GM23338 (cell line): Measurements from ENCODE around the gene GALE. TPM values are rescaled to one million over a fixed set of nuclear protein-coding genes. Genes with fewer than 3 reads are reported as not detected.

Source experiments
- ATAC-seq: fragments of 200-7000 bp; cut with Tn5 transposase; 3 replicates; pipeline ENCODE4 v1.9.1; 2020
- DNase-seq: peaks from one replicate; pipeline ENCODE4 v3.0.0-alpha.2; 2015; ENCODE audit warnings: low spot score
- H2AFZ ChIP-seq: fragments of 200-600 bp; sonication (generic); 2 replicates; pipeline ENCODE4 v1.8.0; 2016; ENCODE audit warnings: antibody characterized with exemption, mild to moderate bottlenecking, moderate library complexity
- H3F3A ChIP-seq: fragments of 200-600 bp; sonication (generic); replicated peaks from 2 replicates; pipeline ENCODE4 v1.8.0; 2017; ENCODE audit warnings: antibody characterized with exemption, mixed run types, low read depth
- H3K27ac ChIP-seq: fragments of 200-600 bp; sonication (generic); 2 replicates; pipeline ENCODE4 v1.6.1; 2016; ENCODE audit warnings: low read depth
- H3K27me3 ChIP-seq: fragments of 200-600 bp; sonication (generic); 2 replicates; pipeline ENCODE4 v1.8.0; 2016; ENCODE audit warnings: mild to moderate bottlenecking, mixed run types, moderate library complexity; ENCODE audit not compliant: insufficient read depth
- H3K36me3 ChIP-seq: fragments of 200-600 bp; sonication (generic); 2 replicates; pipeline ENCODE4 v1.8.0; 2016; ENCODE audit warnings: mild to moderate bottlenecking; ENCODE audit not compliant: insufficient read depth
- H3K4me1 ChIP-seq: fragments of 200-600 bp; sonication (generic); 2 replicates; pipeline ENCODE4 v1.8.0; 2016; ENCODE audit warnings: mild to moderate bottlenecking, moderate library complexity; ENCODE audit not compliant: insufficient read depth
- H3K4me2 ChIP-seq: fragments of 200-600 bp; sonication (generic); 2 replicates; pipeline ENCODE4 v1.7.1; 2017; ENCODE audit warnings: mixed run types
- H3K4me3 ChIP-seq: fragments of 200-600 bp; sonication (generic); 2 replicates; pipeline ENCODE4 v1.6.1; 2016; ENCODE audit warnings: mixed run types
- H3K79me2 ChIP-seq: fragments of 200-600 bp; sonication (generic); replicated peaks from 2 replicates; pipeline ENCODE4 v1.8.0; 2017; ENCODE audit warnings: mild to moderate bottlenecking; ENCODE audit not compliant: insufficient read depth
- H3K9me2 ChIP-seq: fragments of 200-600 bp; sonication (generic); 2 replicates; pipeline ENCODE4 v1.8.0; 2017; ENCODE audit not compliant: insufficient read depth
- H4K20me1 ChIP-seq: fragments of 200-600 bp; sonication (generic); replicated peaks from 2 replicates; pipeline ENCODE4 v1.8.0; 2017; ENCODE audit warnings: mild to moderate bottlenecking; ENCODE audit not compliant: insufficient read depth
- H3K27ac Mint-ChIP-seq: 2 replicates; pipeline ENCODE4 v1.8.0; 2020; ENCODE audit warnings: inconsistent platforms, mild to moderate bottlenecking, moderate library complexity, mixed read lengths
- H3K27me3 Mint-ChIP-seq: 3 replicates; pipeline ENCODE4 v1.8.0; 2022; ENCODE audit warnings: low read depth, mild to moderate bottlenecking, moderate library complexity, mixed read lengths, inconsistent platforms; ENCODE audit not compliant: insufficient read depth, poor library complexity
- H3K36me3 Mint-ChIP-seq: 3 replicates; pipeline ENCODE4 v1.8.0; 2021; ENCODE audit warnings: low read depth, mild to moderate bottlenecking, inconsistent platforms, moderate library complexity, mixed read lengths
- H3K4me1 Mint-ChIP-seq: 3 replicates; pipeline ENCODE4 v1.8.0; 2020; ENCODE audit warnings: mild to moderate bottlenecking, inconsistent platforms, mixed read lengths
- H3K4me3 Mint-ChIP-seq: 3 replicates; pipeline ENCODE4 v1.8.0; 2021; ENCODE audit warnings: moderate library complexity, mild to moderate bottlenecking, inconsistent platforms, mixed read lengths
- H3K9me3 Mint-ChIP-seq: 3 replicates; pipeline ENCODE4 v1.8.0; 2020; ENCODE audit warnings: moderate library complexity, mild to moderate bottlenecking, inconsistent platforms, mixed read lengths
- EZH2 ChIP-seq: fragments of 200-600 bp; sonication (generic); IDR thresholded peaks from one replicate; pipeline ENCODE4 v1.8.0; 2017; ENCODE audit warnings: antibody characterized with exemption, mild to moderate bottlenecking, low read depth; ENCODE audit not compliant: unreplicated experiment
- STAT1 ChIP-seq: IDR thresholded peaks from one replicate; pipeline ENCODE4 v1.6.1; 2016; ENCODE audit warnings: antibody characterized with exemption; ENCODE audit not compliant: unreplicated experiment
- ZNF114 ChIP-seq: fragments of 250-450 bp; sonication (Bioruptor Pico); IDR thresholded peaks from 2 replicates; pipeline ENCODE4 v1.5.0; 2020; ENCODE audit warnings: mild to moderate bottlenecking, moderate library complexity
- polyA plus RNA-seq: library from polyadenylated mRNA; unstranded; fragments of >200 nt; fragmentation: Nextera tagmentation; extraction: Ambion mirVana; gene quantifications from 2 replicates; pipeline ENCODE4 v1.2.1, GENCODE V29; 2016
- total RNA-seq: library from RNA; depleted of rRNA; stranded (reverse); fragments of >200 nt; shearing (Covaris generic); gene quantifications from 2 replicates; pipeline ENCODE4 v1.2.3, GENCODE V29; 2014
- TF ChIP-seq, protein P1 (sequence below): IDR thresholded peaks from one replicate; pipeline ENCODE4 v1.6.1; 2018; ENCODE audit warnings: antibody characterized with exemption; ENCODE audit not compliant: unreplicated experiment
- TF ChIP-seq, protein P2 (sequence below): IDR thresholded peaks from 2 replicates; pipeline ENCODE4 v1.6.1; 2016; ENCODE audit warnings: antibody characterized with exemption
- TF ChIP-seq, protein P3 (sequence below), 2 experiments: fragments of 200-600 bp in 1 of 2; sonication (generic) in 1 of 2; conservative IDR thresholded peaks; 2 replicates each; pipeline versions ENCODE4 v1.5.1 to v1.6.1; 2016 to 2017; ENCODE audit warnings: antibody characterized with exemption in 2 of 2, low read depth in 2 of 2, mild to moderate bottlenecking in 2 of 2, moderate library complexity in 1 of 2

GALE gene
- total and polyA plus RNA-seq, 2 experiments from 2014 or later: 28.1 to 31.7 TPM

DNA sequence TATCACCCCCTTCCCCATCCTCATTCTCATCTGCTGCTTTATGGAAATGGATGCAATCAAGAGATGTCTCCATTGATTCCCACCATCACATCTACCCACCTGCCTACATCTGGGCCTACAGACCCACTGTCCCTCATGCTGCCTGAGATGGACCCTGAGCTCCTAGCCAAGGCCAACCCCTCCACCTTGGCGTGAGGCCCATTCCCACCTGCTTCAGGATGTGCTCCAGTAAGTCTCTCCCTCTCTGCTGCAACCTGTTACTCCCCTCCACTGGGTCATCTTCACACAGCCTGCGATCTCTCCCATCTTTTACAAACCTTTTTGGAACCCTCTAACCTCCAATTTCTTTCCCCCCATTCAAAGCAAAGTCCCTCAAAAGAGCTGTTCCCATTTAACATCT, 4.5 kb upstream of the GALE start:
- no peak overlapping the region for H3K4me3 Mint-ChIP-seq
- Histone ChIP-seq H4K20me1 (no peaks in the 10 kb centered on the region), H3K9me2 (no peaks in the 10 kb centered on the region), H3K27me3 (peaks cover 14% of the 10 kb centered on the region), H3K4me2 (no peak overlapping the region), H3F3A (0 out of 2 replicates have a peak, but pooled peaks cover 5% of the 10 kb centered on the region), H3K4me1 (0 out of 2 replicates have a peak, but pooled peaks cover 3% of the 10 kb centered on the region), H3K27ac (no peak overlapping the region), H3K79me2 (no peaks in the 10 kb centered on the region), H3K36me3 (no peaks in the 10 kb centered on the region), H3K4me3 (no peak overlapping the region), H2AFZ (no peak overlapping the region)
- no peak overlapping the region for H3K27ac Mint-ChIP-seq
- H3K27me3 Mint-ChIP-seq: peaks cover 16% of the 10 kb centered on the region
- H3K9me3 Mint-ChIP-seq: no peaks in the 10 kb centered on the region
- no peak for ATAC-seq
- H3K36me3 Mint-ChIP-seq: no peaks in the 10 kb centered on the region
- TF ChIP-seq, protein P1, sequence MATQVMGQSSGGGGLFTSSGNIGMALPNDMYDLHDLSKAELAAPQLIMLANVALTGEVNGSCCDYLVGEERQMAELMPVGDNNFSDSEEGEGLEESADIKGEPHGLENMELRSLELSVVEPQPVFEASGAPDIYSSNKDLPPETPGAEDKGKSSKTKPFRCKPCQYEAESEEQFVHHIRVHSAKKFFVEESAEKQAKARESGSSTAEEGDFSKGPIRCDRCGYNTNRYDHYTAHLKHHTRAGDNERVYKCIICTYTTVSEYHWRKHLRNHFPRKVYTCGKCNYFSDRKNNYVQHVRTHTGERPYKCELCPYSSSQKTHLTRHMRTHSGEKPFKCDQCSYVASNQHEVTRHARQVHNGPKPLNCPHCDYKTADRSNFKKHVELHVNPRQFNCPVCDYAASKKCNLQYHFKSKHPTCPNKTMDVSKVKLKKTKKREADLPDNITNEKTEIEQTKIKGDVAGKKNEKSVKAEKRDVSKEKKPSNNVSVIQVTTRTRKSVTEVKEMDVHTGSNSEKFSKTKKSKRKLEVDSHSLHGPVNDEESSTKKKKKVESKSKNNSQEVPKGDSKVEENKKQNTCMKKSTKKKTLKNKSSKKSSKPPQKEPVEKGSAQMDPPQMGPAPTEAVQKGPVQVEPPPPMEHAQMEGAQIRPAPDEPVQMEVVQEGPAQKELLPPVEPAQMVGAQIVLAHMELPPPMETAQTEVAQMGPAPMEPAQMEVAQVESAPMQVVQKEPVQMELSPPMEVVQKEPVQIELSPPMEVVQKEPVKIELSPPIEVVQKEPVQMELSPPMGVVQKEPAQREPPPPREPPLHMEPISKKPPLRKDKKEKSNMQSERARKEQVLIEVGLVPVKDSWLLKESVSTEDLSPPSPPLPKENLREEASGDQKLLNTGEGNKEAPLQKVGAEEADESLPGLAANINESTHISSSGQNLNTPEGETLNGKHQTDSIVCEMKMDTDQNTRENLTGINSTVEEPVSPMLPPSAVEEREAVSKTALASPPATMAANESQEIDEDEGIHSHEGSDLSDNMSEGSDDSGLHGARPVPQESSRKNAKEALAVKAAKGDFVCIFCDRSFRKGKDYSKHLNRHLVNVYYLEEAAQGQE: no peak
- TF ChIP-seq, protein P2, sequence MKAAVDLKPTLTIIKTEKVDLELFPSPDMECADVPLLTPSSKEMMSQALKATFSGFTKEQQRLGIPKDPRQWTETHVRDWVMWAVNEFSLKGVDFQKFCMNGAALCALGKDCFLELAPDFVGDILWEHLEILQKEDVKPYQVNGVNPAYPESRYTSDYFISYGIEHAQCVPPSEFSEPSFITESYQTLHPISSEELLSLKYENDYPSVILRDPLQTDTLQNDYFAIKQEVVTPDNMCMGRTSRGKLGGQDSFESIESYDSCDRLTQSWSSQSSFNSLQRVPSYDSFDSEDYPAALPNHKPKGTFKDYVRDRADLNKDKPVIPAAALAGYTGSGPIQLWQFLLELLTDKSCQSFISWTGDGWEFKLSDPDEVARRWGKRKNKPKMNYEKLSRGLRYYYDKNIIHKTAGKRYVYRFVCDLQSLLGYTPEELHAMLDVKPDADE: no peak
- no peak for TF ChIP-seq ZNF114
- TF ChIP-seq STAT1: no peak
- H3K4me1 Mint-ChIP-seq: no peaks in the 10 kb centered on the region
- DNase-seq: no peak

DNA sequence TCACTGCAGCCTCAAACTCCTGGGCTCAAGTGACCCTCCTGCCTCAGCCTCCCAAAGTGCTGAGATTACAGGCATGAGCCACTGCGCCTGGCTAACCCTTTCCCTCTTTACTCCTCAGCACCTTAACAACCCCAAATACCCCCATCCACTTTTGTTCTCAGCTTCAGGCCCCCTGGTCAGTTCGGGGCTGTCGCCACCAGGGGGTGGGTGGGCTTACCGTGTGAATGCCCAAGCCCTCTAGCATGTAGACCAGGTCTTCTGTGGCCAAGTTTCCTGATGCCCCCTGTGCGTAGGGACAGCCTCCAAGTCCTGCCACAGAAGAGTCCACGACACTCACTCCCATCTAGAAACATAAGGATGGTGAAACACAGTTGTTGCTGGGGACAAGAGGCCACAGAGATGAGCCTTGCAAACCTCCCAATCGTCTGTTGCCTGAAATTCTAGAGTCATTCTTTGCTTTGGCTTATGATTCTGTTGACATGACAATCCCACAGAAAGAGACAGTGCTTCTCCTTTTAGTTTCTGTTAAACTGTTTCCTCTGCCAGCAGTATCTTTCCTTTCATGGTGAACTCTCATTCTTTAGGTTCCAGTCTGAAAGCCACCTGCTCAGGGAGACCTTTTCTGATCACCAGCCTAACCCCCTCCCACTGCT, 3.8 kb upstream of the GALE start:
- Histone ChIP-seq H3F3A (0 out of 2 replicates have a peak, but pooled peaks cover 8% of the 10 kb centered on the region), H4K20me1 (no peaks in the 10 kb centered on the region)
- peak; percentile 27 for DNase-seq

More for the DNA sequence above, 3.8 kb upstream of the GALE start:
- Mint-ChIP-seq H3K36me3 (no peaks in the 10 kb centered on the region), H3K4me3 (no peak overlapping the region), H3K9me3 (no peaks in the 10 kb centered on the region), H3K4me1 (peaks cover 4% of the 10 kb centered on the region; the same call in 1 of the 3 replicates), H3K27me3 (peaks cover 19% of the 10 kb centered on the region), H3K27ac (no peak overlapping the region)
- Histone ChIP-seq H3K4me1 (peaks cover 7% of the 10 kb centered on the region), H3K36me3 (no peaks in the 10 kb centered on the region), H2AFZ (no peak overlapping the region), H3K79me2 (no peaks in the 10 kb centered on the region), H3K27ac (no peak overlapping the region), H3K4me2 (no peak overlapping the region), H3K9me2 (no peaks in the 10 kb centered on the region), H3K27me3 (peaks cover 14% of the 10 kb centered on the region), H3K4me3 (no peak overlapping the region)
- no peak for ATAC-seq
- TF ChIP-seq EZH2: no peak
- TF ChIP-seq, protein P3, sequence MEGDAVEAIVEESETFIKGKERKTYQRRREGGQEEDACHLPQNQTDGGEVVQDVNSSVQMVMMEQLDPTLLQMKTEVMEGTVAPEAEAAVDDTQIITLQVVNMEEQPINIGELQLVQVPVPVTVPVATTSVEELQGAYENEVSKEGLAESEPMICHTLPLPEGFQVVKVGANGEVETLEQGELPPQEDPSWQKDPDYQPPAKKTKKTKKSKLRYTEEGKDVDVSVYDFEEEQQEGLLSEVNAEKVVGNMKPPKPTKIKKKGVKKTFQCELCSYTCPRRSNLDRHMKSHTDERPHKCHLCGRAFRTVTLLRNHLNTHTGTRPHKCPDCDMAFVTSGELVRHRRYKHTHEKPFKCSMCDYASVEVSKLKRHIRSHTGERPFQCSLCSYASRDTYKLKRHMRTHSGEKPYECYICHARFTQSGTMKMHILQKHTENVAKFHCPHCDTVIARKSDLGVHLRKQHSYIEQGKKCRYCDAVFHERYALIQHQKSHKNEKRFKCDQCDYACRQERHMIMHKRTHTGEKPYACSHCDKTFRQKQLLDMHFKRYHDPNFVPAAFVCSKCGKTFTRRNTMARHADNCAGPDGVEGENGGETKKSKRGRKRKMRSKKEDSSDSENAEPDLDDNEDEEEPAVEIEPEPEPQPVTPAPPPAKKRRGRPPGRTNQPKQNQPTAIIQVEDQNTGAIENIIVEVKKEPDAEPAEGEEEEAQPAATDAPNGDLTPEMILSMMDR (conservative IDR thresholded peaks at IDR 0.05; ENCODE audit: low read depth in 2 of 2): peak; percentile 40 to 51
